Measurements from ENCODE around the gene MGAT5.

MGAT5 gene

DNA sequence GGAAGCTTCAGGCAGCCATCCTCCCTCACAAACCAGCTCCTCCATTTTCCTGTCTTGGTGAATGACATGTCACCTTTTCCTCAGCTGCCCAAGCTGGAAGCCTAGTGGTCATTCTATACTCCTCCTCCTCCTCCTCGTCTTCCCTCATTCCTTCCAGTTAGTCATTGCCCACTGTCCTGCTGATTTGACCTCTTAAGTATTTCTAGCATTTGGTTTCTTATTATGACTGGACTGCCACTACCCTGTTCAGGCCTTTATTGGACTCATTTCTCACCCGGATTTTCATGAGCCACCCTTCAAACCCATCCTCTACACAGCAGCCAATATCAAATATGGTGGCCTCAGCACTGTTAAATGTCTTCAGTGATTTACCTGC, 21.9 kb upstream of the MGAT5 start:
- no peak for DNase-seq (ENCODE audit: low read depth)

GRCh38 chr2:134232461-134232860, 21.4 kb upstream of the MGAT5 start:
- DNase-seq (ENCODE audit: low read depth), result no peak

GRCh38 chr2:134232868-134233727, 20.8 kb upstream of the MGAT5 start:
- DNase-seq (ENCODE audit: low read depth), result no peak

- DNase-seq (ENCODE audit: low read depth), result no peak
Measured at GRCh38 chr2:134233728-134234136, 20.1 kb upstream of the MGAT5 start.

- DNase-seq (ENCODE audit: low read depth), result no peak
Measured at GRCh38 chr2:134234535-134234934, 19.3 kb upstream of the MGAT5 start.

- no peak for DNase-seq (ENCODE audit: low read depth)
Measured at GRCh38 chr2:134235510-134236144, 18.2 kb upstream of the MGAT5 start.

DNA sequence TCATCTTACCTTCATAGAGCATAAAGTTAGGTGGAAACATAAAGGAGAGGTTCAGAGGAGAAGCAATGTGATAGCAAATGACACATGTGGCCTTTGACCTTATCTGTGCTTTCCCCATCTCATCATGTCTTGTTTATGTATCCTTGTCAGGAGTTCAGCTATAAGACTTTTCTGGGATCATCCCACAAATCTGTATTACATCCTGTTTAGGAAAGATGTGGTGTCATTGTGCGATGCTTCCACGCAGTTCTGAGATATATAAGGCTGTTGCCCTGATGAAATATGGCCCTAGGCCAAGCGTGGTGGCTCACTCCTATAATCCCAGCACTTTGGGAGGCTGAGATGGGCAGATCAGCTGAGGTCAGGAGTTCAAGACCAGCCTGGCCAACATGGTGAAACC, 15.5 kb upstream of the MGAT5 start:
- no peak for DNase-seq (ENCODE audit: low read depth)

- DNase-seq (ENCODE audit: low read depth), result no peak
Measured at GRCh38 chr2:134240061-134240460, 13.8 kb upstream of the MGAT5 start.

GRCh38 chr2:134241911-134242310, 12.0 kb upstream of the MGAT5 start:
- no peak for DNase-seq (ENCODE audit: low read depth)

GRCh38 chr2:134243244-134243643, 10.6 kb upstream of the MGAT5 start:
- no peak for DNase-seq (ENCODE audit: low read depth)

GRCh38 chr2:134244086-134244485, 9.8 kb upstream of the MGAT5 start:
- DNase-seq (ENCODE audit: low read depth), result no peak

DNA sequence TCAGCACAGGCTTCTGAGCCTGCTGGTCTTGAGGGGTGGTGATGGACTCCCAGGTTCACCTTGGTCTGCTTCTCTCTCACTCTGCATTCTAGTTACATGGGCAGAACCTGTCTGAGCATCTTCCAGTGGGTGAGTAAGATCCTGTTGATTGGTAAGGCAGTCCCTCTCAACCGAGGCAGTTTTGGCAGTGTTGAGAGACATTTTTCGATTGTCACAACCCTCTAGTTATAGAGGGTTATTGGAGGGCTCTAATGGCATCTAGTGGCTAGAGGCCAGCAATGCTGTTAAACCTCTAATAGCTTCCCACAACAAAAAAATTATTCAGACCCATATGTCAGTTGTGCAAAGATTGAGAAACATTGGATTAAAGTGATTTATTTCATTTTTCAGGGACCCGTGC, 9.3 kb upstream of the MGAT5 start:
- no peak for DNase-seq (ENCODE audit: low read depth)

DNA sequence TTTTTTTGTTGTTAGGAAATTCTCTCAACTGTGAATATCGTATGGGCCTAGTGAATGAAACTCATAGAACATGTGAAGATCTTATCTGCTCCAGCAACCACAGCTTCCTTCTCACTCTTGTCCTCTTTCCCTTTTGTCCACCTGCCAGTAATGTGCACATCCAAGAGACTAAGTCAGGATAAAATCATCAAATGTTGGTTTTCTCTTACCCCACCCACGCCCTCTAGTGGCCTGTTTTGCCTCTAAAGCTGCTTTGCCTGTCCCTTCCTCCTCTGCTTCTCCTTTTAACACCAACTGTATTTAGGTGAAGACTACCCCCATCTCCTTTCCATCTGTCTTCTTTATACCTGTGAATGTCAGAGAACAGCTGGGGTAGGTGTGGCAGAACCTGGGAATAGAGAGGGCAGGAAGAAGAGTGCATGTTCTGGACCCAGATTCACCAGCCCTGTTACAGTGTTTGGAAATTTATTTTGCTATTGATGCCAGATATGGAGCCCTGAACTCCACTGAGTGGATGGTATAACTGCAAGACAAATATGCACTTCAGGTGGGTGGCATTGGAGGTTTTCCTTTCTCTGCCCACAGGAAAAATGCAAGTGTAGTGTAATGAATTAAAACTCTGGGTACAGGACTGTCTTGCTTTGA, 8.4 kb upstream of the MGAT5 start:
- DNase-seq (ENCODE audit: low read depth), result peak; percentile 60

- DNase-seq (ENCODE audit: low read depth), result no peak
Measured at GRCh38 chr2:134246154-134246874, 7.6 kb upstream of the MGAT5 start.

GRCh38 chr2:134247679-134248078, 6.2 kb upstream of the MGAT5 start:
- DNase-seq (ENCODE audit: low read depth), result no peak

- no peak for DNase-seq (ENCODE audit: low read depth)
Measured at GRCh38 chr2:134248913-134249312, 5.0 kb upstream of the MGAT5 start.

DNA sequence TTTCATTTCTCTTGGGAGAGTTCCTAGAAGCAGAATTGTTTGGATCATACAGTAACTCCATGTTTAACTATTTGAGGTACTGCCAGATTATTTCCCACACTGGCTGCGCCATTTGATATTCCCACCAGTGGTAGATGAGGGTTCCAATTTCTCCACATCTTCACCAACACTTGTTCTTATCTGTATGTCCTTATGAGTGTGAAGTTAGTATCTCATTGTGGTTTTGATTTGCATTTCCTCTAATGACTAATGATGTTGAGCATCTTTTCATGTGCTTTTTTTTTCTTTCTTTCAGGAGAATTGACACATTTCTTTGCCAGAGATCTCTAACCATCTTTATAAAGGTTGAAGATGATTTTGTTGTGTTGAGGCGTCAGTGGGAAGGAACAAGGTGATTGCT, 4.1 kb upstream of the MGAT5 start:
- no peak for DNase-seq (ENCODE audit: low read depth)

DNA sequence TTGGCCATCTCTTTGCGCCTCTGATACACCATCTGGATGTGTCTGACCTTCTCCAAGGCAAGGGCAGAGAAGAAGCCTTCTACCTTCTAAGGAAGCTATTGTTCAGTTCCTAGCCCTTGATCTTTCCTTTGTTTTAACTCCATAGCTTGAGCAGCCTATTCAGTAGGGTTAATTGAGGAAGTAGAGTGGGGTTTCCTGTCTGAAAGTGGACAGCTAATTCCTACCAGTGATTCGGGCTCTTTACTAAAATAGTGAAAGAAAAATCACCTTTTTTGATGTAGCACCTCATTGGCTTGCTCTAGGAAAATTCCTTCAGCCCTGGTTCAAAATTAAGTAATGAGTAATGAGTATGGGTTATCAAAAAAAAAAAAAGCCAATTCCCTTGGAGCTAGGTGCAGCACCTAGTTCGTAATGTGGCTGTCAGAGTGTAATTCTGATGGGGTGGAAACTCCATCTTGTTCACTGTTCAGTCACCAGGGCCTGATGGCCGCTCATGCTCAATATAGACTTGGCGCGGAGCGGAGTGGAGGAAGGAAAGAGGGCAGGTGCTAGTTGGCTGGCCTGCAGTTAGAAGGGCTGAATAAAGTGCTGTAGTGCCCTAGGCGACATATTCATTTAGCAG, 2.9 kb upstream of the MGAT5 start:
- DNase-seq (ENCODE audit: low read depth), result no peak

DNA sequence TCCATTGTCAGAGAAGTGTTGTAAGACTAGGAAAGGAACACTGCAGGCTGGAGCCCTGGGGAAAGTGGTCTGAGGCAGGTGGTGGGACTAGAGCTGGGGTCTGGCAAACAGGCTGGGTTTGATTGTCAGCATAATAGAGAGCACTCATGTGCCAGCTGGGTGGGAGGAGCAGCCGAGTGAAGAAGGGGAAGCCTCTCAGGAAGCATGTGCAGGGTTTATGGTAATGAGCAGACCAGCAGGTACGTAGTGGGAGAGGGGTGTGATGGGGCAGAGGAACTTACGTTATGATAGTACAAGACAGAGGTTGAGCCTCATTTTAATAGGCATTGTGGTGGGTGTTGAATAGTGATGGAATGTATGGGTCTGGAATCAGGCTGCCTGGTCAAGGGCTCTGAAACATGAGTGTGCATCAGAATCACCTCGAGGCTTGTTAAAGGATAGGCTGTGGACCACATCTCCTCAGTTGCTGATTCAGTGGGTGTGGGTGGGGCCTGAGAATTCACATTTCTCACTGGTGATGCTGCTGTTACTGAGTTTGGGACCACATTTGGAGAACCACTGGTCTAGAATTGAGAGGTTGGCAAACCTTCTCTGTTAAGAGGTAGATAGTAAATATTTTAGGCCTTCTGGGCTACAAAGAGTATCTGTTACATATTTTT, 1.7 kb upstream of the MGAT5 start:
- DNase-seq (ENCODE audit: low read depth), result no peak

GRCh38 chr2:134253117-134253704, 661 bp upstream of the MGAT5 start:
- no peak for DNase-seq (ENCODE audit: low read depth)

DNA sequence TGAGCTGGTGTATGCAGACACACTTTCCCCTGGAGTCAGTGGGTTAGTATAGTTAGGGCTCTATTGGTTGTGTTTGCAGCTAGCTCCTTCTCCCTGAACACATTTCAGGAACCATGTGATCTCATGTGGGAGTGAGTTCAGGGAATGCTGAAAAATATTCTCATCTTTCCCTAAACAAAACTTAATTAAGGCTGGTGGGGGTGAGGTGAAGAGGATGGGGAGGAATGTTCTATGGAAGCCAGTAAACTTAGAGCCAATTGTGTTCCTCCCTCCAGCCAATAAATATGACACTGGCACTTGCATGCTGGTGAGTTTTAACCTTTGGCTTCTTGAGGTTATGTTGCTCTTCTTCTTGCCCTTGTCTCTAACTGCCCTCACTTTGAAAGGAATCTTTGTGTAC, 952 bp downstream of the MGAT5 start:
- no peak for DNase-seq (ENCODE audit: low read depth)

Data from stimulated activated CD8-positive, alpha-beta memory T cell treated with anti-CD3 and anti-CD28 coated beads, Interleukin-7, amount 100 ng/mL, for 24 hours (primary cell).